ENCODE results near the gene LNX1. TPM values are rescaled to one million over a fixed set of nuclear protein-coding genes. Genes with fewer than 3 reads are reported as not detected.
"Not testable (repeated sequence)": the region's sequence is repeated elsewhere in the genome, so short reads cannot be mapped to it uniquely, and the experiment has no call there.

LNX1 gene
- total RNA-seq, 2 experiments from 2014 or later, result not detected

DNA sequence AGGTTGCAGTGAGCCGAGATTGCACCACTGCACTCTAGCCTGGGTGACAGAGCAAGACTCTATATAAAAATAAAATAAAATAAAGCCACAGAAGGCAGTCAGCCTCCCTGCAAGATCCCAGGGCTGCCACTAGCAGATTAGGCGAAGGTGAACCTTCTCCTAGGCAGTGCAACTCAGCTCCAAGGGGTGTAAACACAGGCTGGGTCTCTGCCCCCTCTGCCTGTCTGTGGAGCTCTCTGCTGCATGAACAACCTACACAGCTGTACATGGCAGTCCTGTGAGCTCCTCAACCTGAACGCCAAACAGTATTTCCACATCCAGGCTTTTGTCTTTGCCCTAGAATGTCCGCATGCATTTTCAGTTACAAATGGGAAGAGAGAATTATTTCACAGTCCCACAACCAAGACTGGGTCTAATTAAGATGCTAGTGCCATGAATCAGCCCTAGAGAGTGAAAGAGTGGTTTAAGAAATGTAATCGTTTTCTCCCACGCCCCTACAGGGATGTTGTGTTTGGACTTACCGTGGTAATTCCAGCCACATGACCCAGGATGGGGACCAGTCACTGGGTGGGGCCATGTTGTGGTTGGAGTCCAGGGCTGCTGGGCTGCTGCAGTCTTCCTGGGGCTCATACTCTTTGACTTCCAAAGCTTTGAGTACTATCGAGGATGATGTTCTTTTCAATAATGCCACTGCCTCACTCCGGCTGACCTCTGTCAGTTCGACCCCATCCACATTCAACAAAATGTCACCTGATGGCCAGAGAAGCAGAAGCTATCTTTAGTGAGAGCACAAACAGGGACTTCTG, 114.9 kb downstream of the LNX1 start:
- no TSS peak for BruUV-seq (replicated peaks)
- H3K9me2 ChIP-seq (ENCODE audit: insufficient read depth, low read length), result no peaks in the 10 kb centered on the region
- no peak for DNase-seq (ENCODE audit: low spot score)
- no peaks in the 10 kb centered on the region for H3K79me2 ChIP-seq (ENCODE audit: insufficient read depth, low read depth, low read length)
- TF ChIP-seq EZH2phosphoT487 (IDR thresholded peaks at IDR 0.05; ENCODE audit: borderline replicate concordance, low read depth, low read length) (no peak), CTCF (conservative IDR thresholded peaks at IDR 0.05; ENCODE audit: low read length) (no peak)
- H3K4me2 ChIP-seq (ENCODE audit: low read length), result no peak overlapping the region
- no peak overlapping the region for H3K27ac ChIP-seq (ENCODE audit: low read depth, low read length, poor library complexity, severe bottlenecking)
- no peak overlapping the region for H3K4me3 ChIP-seq (ENCODE audit: low read depth, low read length, poor library complexity, severe bottlenecking)
- H4K20me1 ChIP-seq (ENCODE audit: insufficient read depth, low read length), result no peaks in the 10 kb centered on the region
- H3K9me3 ChIP-seq (ENCODE audit: low read length), result no peaks in the 10 kb centered on the region
- H3K4me1 ChIP-seq (ENCODE audit: insufficient read depth, low read length, poor library complexity, severe bottlenecking), result no peaks in the 10 kb centered on the region
- ChIA-PET POLR2A (interaction anchor here (1.4 to 1.6 kb wide), 2 partner anchors 11 to 13 kb away, joined by 4 to 5 read pairs; no protein-coding TSS in a partner anchor), CTCF (ENCODE audit: unreplicated experiment) (no interaction called here)
- H2AFZ ChIP-seq (ENCODE audit: low read length), result no peak overlapping the region
- H3K36me3 ChIP-seq (ENCODE audit: insufficient read depth, low read length), result no peaks in the 10 kb centered on the region
- intact Hi-C loops (cut with micrococcal nuclease; ENCODE audit: unreplicated experiment), result no loop called here

- CTCF ChIA-PET (ENCODE audit: unreplicated experiment); intact Hi-C loops (cut with micrococcal nuclease; ENCODE audit: unreplicated experiment); H3K4me3 ChIP-seq (ENCODE audit: low read depth, low read length, poor library complexity, severe bottlenecking); H2AFZ ChIP-seq (ENCODE audit: low read length); H3K4me2 ChIP-seq (ENCODE audit: low read length); POLR2A ChIA-PET; DNase-seq (ENCODE audit: low spot score); H3K4me1 ChIP-seq (ENCODE audit: insufficient read depth, low read length, poor library complexity, severe bottlenecking); H3K27ac ChIP-seq (ENCODE audit: low read depth, low read length, poor library complexity, severe bottlenecking); BruUV-seq (replicated peaks); H3K9me2 ChIP-seq (ENCODE audit: insufficient read depth, low read length); H4K20me1 ChIP-seq (ENCODE audit: insufficient read depth, low read length); H3K79me2 ChIP-seq (ENCODE audit: insufficient read depth, low read depth, low read length); H3K9me3 ChIP-seq (ENCODE audit: low read length): not testable (repeated sequence)
- peaks cover 18% of the 10 kb centered on the region for H3K36me3 ChIP-seq (ENCODE audit: insufficient read depth, low read length)
Measured at GRCh38 chr4:53466576-53466975, 124.7 kb downstream of the LNX1 start.

DNA sequence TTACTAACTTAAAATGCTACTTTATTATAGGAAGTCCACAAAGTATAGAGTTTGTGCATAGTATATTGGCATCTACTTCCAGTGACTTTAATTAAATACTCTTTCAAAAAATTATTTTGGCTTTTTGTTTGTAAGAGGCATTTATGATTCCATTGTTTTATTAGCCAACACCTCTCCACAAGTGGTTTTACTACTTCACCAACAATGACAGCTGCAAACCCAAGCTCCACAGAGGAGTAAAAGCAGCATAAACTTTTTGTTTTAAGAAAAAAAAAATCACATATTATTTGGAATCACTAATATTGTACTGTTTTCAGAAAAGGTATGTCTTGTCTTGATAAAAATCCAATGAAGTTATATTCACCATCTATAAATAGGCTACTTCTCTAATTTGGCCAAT, 125.4 kb downstream of the LNX1 start:
- intact Hi-C loops (cut with micrococcal nuclease; ENCODE audit: unreplicated experiment), result no loop called here

More for the DNA sequence above, 125.4 kb downstream of the LNX1 start:
- TF ChIP-seq CTCF (conservative IDR thresholded peaks at IDR 0.05; ENCODE audit: low read length) (no peak), EZH2phosphoT487 (IDR thresholded peaks at IDR 0.05; ENCODE audit: borderline replicate concordance, low read depth, low read length) (no peak)
- Histone ChIP-seq H3K4me1 (ENCODE audit: insufficient read depth, low read length, poor library complexity, severe bottlenecking) (no peaks in the 10 kb centered on the region), H3K9me3 (ENCODE audit: low read length) (no peaks in the 10 kb centered on the region), H3K79me2 (ENCODE audit: insufficient read depth, low read depth, low read length) (no peaks in the 10 kb centered on the region), H3K27ac (ENCODE audit: low read depth, low read length, poor library complexity, severe bottlenecking) (no peak overlapping the region), H4K20me1 (ENCODE audit: insufficient read depth, low read length) (no peaks in the 10 kb centered on the region), H3K9me2 (ENCODE audit: insufficient read depth, low read length) (no peaks in the 10 kb centered on the region), H3K4me2 (ENCODE audit: low read length) (no peak overlapping the region), H3K36me3 (ENCODE audit: insufficient read depth, low read length) (peaks cover 25% of the 10 kb centered on the region), H2AFZ (ENCODE audit: low read length) (no peak overlapping the region), H3K4me3 (ENCODE audit: low read depth, low read length, poor library complexity, severe bottlenecking) (no peak overlapping the region)
- CTCF ChIA-PET (ENCODE audit: unreplicated experiment), result no interaction called here
- POLR2A ChIA-PET, result no interaction called here
- BruUV-seq (replicated peaks), result no TSS peak
- DNase-seq (ENCODE audit: low spot score), result no peak

All from OCI-LY7 (cell line).